GM18520 (cell line): ENCODE measurements around the gene MAP2K3.
"Not testable (repeated sequence)": the region's sequence is repeated elsewhere in the genome, so short reads cannot be mapped to it uniquely, and the experiment has no call there.

Experiments
- ATAC-seq: cut with Tn5 transposase; IDR thresholded peaks from one replicate; pipeline ENCODE4 v1.9.1; 2021; ENCODE audit not compliant: unreplicated experiment

The MAP2K3 gene

DNA sequence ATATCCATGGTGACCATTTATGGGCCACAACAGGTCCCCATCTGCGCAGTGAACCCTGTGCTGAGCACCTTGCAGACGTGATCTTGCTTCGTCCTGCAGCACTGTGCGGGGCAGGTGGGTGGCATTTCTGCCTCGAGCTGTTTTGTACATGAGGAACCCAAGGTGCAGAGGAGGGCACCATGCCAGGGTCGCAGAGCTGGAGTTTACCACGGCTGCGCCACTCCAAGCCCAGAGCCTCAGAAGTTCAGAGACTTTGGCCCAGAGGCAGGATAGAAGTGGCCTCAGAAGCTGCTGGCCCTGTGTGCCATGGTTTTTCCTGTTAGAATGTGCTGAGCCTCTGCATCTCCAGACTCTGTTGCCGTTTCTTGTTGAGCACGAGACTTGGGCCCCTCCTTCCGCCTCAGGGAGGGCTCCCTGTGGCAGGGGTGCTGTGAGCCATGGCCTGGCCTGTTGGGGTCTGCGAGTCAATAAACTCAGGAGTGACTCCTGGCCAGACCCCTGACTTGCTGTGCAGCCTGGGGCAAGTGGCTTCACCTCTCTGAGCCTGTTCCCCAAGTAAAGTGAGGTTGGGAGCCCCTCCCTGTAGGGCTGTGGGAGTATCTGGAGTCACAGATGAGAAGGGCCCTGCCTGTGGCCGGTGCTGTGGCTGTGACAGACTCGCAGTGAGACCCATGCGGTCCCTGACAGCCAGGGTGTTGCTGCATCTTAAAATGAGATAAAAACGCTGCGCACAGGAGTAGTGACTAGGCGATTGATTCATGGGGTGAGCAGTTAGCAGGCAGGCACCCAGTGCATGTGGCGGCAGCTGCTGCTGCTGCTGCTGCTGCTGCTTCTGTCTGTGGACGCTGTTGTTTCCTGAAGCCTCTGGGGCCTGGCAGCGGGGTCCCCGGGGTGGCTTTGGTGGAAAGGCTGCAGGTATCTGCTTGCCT lies 11.8 kb downstream of the MAP2K3 start:
- no peak for ATAC-seq

GRCh38 chr17:21297026-21297520 lies 12.6 kb downstream of the MAP2K3 start:
- no peak for ATAC-seq

- ATAC-seq, result no peak
These were observed 13.1 kb downstream of the MAP2K3 start for GRCh38 chr17:21297597-21297996.

- ATAC-seq, result no peak
These were observed 13.8 kb downstream of the MAP2K3 start for GRCh38 chr17:21298056-21298982.

DNA sequence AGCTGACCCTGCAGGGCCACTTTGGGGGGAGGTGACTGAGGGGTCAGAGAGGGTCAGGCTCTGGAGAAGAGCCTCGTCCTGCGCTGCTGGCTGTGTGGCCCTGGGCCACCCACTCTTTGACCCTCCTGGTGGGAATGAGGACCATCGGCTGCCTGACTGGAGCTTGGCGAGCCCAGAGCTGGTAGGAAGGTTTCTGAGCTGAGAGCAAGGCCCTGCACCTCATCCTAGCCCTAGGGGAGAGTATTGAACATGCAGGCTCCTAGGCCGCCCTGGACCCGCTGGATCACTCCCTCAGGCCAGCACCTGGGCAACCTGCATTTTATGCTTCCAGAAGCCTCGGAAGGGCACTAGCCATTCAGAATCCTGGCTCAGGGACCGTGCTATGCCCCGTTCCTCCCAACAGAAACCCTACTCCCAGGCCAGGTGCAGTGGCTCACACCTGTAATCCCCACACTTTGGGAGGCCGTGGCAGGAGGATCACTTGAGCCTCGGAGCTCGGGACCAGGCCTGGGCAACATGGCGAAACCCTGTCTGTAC lies 14.5 kb downstream of the MAP2K3 start:
- no peak for ATAC-seq

DNA sequence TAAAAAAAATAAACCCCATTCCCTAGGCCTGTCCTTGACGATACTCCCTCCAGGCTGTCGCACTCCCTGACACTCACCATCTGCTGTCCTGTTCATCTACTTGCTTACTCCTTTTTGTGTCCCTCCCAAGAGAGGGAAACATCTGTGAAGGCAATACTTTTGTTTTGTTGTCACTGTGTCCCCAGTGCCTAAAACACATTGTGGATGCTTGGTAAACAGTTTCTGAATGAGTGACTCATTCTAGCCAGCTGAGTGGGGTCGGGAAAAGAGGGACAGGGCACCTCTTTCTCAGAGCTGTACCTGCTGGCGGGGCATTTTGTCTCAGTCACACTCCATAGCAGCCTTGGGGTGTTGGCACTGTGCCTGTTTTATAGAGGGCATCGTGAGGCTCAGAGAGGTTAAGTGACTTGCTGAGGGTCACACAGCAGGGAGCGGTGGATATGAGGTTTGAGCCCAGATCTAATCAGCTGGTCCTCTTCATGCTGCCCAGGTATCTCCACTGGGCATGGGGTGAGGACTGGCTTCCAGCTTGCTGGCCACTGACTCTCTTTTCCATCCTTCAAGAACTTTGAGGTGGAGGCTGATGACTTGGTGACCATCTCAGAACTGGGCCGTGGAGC lies 15.6 kb downstream of the MAP2K3 start:
- no peak for ATAC-seq

DNA sequence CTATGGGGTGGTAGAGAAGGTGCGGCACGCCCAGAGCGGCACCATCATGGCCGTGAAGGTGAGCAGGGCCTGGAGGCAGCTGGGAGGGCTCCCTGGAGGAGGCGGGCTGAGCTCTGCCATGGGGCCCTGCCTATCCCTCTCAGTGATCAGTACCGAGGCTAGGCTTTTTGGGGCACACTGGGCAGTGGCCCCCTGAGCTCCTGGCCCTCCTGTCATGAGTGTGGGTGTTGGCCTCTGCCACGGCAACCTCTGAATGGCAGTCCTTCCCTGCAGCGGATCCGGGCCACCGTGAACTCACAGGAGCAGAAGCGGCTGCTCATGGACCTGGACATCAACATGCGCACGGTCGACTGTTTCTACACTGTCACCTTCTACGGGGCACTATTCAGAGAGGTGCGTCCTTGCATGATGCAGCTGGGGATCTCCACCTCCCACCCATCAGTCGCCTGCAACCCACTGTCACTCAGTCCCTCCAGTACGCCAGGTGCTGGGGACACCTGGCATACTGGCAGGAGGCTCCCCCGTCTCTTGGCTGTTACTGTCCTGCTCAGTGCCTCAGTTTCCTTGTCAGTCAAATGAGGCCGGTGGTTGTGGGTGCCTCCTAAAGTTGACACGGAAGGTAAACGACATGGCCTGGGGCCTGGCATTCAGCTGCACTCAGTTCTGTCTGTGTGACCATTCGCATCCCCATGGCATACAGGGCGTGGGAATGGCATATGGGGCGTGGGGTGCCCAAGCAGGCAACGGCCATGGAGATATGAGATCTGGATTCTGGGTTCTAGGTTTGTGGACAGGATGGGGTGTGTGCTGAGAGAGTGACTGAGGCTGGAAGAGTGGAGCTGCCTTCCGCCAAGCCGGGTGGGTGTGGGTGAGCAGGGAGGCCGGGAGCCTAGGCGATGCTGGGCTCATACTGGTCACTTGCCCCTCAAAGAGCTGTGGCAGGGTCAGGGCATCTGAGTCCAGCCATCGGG lies 16.4 kb downstream of the MAP2K3 start:
- ATAC-seq, result no peak

GRCh38 chr17:21301593-21302550 lies 17.4 kb downstream of the MAP2K3 start:
- ATAC-seq, result no peak

GRCh38 chr17:21302711-21303425 lies 18.4 kb downstream of the MAP2K3 start:
- no peak for ATAC-seq

GRCh38 chr17:21303441-21304065 lies 19.0 kb downstream of the MAP2K3 start:
- no peak for ATAC-seq

DNA sequence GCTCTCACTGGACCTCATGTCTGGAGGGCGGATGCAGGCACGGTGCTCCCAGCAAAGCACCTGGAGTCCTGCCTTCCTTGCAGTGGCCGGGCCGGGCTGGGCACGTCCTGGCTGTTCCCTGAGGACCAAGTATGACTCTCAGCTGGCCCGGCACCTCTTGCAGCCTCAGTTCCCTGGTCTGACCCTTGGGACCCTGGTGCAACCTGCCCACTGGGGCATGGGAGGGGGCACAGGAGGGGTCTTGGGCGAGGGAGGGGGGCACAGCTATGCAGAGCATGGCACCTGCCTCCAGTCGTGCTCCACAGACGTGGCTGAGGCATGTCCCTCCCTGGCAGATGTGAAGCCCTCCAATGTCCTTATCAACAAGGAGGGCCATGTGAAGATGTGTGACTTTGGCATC lies 19.6 kb downstream of the MAP2K3 start:
- no peak for ATAC-seq

- ATAC-seq, result not testable (repeated sequence)
These were observed 20.1 kb downstream of the MAP2K3 start for GRCh38 chr17:21304551-21305151.

GRCh38 chr17:21305431-21306180 lies 21.1 kb downstream of the MAP2K3 start:
- ATAC-seq, result not testable (repeated sequence)

- ATAC-seq, result not testable (repeated sequence)
These were observed 22.2 kb downstream of the MAP2K3 start for GRCh38 chr17:21306611-21307272.

GRCh38 chr17:21307273-21307625 lies 22.7 kb downstream of the MAP2K3 start:
- ATAC-seq, result not testable (repeated sequence)

DNA sequence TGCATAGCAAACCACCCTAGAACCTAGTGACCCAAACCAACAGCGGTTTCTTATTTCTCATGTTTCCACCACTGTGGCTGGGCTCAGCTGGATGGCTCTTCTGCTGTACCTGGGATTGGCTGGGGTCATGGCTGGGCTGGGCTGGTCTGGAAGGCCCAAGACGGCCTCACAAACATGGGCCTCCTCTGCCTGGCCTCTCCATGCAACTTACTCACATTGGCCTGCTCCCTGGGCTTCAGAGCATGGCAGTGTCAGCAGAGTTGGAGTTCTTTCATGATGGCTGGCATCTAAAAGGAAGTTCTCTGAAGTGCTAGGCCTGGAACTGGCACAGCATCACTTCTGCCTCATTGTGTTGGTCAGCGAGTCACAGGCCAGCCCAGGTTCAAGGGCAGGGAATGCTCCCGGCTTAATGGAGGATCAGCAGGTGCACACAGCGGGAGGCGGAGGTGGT lies 24.4 kb downstream of the MAP2K3 start:
- not testable (repeated sequence) for ATAC-seq
